ENCODE data around the gene EWSR1. TPM values are rescaled to one million over a fixed set of nuclear protein-coding genes. Genes with fewer than 3 reads are reported as not detected.
A peak's percentile ranks its signal among the peaks of the same experiment; 100 is the strongest.

Gene EWSR1
- total and polyA plus RNA-seq, 2 donors (not counting 1 experiment from before 2014, with no cell fraction given): 281 to 295 TPM

- H3K27ac Mint-ChIP-seq: peak overlapping the region; percentile 41
- intact Hi-C loops (cut with micrococcal nuclease): no loop called here
- Histone ChIP-seq H3K9ac (ENCODE audit: low read length) (no peak overlapping the region), H3K36me3 (replicated peaks in 1 of 2; ENCODE audit: control extremely low read depth in 1 of 2, control insufficient read depth in 1 of 2, extremely low read depth in 1 of 2, insufficient read depth in 2 of 2, low read length in 1 of 2) (peaks cover 0 to 91% of the 10 kb centered on the region in 2 experiments), H4K20me1 (ENCODE audit: control insufficient read depth, insufficient read depth, low read length, poor library complexity, severe bottlenecking) (peaks cover 75% of the 10 kb centered on the region), H3K79me2 (ENCODE audit: control insufficient read depth, insufficient read depth, low read length) (peaks cover 40% of the 10 kb centered on the region), H3K27ac (ENCODE audit: low read length in 2 of 2) (no peak overlapping the region), H3K9me3 (ENCODE audit: control extremely low read depth in 1 of 3, control insufficient read depth in 2 of 3, insufficient read depth in 1 of 3, low read length in 2 of 3) (no peaks in the 10 kb centered on the region), H3K27me3 (replicated peaks in 1 of 4; ENCODE audit: control extremely low read depth in 1 of 4, control insufficient read depth in 3 of 4, insufficient read depth in 4 of 4, low read length in 3 of 4) (no peaks in the 10 kb centered on the region), H2AFZ (ENCODE audit: insufficient read depth, low read depth, low read length, poor library complexity, severe bottlenecking) (no peak overlapping the region), H3K4me1 (ENCODE audit: control insufficient read depth in 2 of 2, insufficient read depth in 2 of 2, low read length in 2 of 2) (no peaks in the 10 kb centered on the region), H3K4me2 (replicated peaks; ENCODE audit: low read depth, low read length, poor library complexity, severe bottlenecking) (no peak overlapping the region), H3K4me3 (ENCODE audit: control extremely low read depth in 1 of 5, extremely low read depth in 1 of 5, insufficient read depth in 1 of 5, low read depth in 2 of 5, low read length in 4 of 5) (no peak overlapping the region)
- POLR2A ChIA-PET: no interaction called here
- H3K4me3 Mint-ChIP-seq: no peak overlapping the region
- H3K4me1 Mint-ChIP-seq: no peaks in the 10 kb centered on the region
- no peaks in the 10 kb centered on the region for H3K27me3 Mint-ChIP-seq
- WGBS (ENCODE audit: insufficient coverage): 70% methylated on average over 2 of the region's 2 CpGs
- no peak for DNase-seq
- H3K9me3 Mint-ChIP-seq (ENCODE audit: insufficient read depth): no peaks in the 10 kb centered on the region
- CTCF ChIA-PET: no interaction called here
- TF ChIP-seq CTCF (IDR thresholded peaks at IDR 0.05): no peak
- TF ChIP-seq EZH2 (IDR thresholded peaks at IDR 0.05; ENCODE audit: borderline replicate concordance, insufficient read depth, low read depth, low read length, poor library complexity, severe bottlenecking): no peak
- no peak for ATAC-seq (ENCODE audit: low read depth)
Measured at GRCh38 chr22:29348041-29348440, 80.0 kb downstream of the EWSR1 start.

- no peak overlapping the region for H3K9ac ChIP-seq (ENCODE audit: low read length)
- peaks cover 77% of the 10 kb centered on the region for H4K20me1 ChIP-seq (ENCODE audit: control insufficient read depth, insufficient read depth, low read length, poor library complexity, severe bottlenecking)
- H3K4me1 Mint-ChIP-seq: no peaks in the 10 kb centered on the region
- H3K4me3 ChIP-seq (ENCODE audit: control extremely low read depth in 1 of 5, extremely low read depth in 1 of 5, insufficient read depth in 1 of 5, low read depth in 2 of 5, low read length in 4 of 5): no peak overlapping the region
- DNase-seq (no peak), ATAC-seq (ENCODE audit: low read depth) (no peak)
- no peaks in the 10 kb centered on the region for H3K4me1 ChIP-seq (ENCODE audit: control insufficient read depth in 2 of 2, insufficient read depth in 2 of 2, low read length in 2 of 2)
- H3K27ac ChIP-seq (ENCODE audit: low read length in 2 of 2): no peak overlapping the region
- TF ChIP-seq EZH2 (IDR thresholded peaks at IDR 0.05; ENCODE audit: borderline replicate concordance, insufficient read depth, low read depth, low read length, poor library complexity, severe bottlenecking) (no peak), CTCF (IDR thresholded peaks at IDR 0.05) (no peak)
- peaks cover 0 to 92% of the 10 kb centered on the region in 2 experiments for H3K36me3 ChIP-seq (replicated peaks in 1 of 2; ENCODE audit: control extremely low read depth in 1 of 2, control insufficient read depth in 1 of 2, extremely low read depth in 1 of 2, insufficient read depth in 2 of 2, low read length in 1 of 2)
- 98% methylated on average over 15 of the region's 18 CpGs for WGBS (ENCODE audit: insufficient coverage)
- H3K9me3 Mint-ChIP-seq (ENCODE audit: insufficient read depth): no peaks in the 10 kb centered on the region
- POLR2A ChIA-PET: no interaction called here
- no peaks in the 10 kb centered on the region for H3K9me3 ChIP-seq (ENCODE audit: control extremely low read depth in 1 of 3, control insufficient read depth in 2 of 3, insufficient read depth in 1 of 3, low read length in 2 of 3)
- no peak overlapping the region for H2AFZ ChIP-seq (ENCODE audit: insufficient read depth, low read depth, low read length, poor library complexity, severe bottlenecking)
- H3K27me3 ChIP-seq (replicated peaks in 1 of 4; ENCODE audit: control extremely low read depth in 1 of 4, control insufficient read depth in 3 of 4, insufficient read depth in 4 of 4, low read length in 3 of 4): no peaks in the 10 kb centered on the region
- intact Hi-C loops (cut with micrococcal nuclease): no loop called here
- no peak overlapping the region for H3K4me3 Mint-ChIP-seq
- CTCF ChIA-PET: no interaction called here
- peaks cover 46% of the 10 kb centered on the region for H3K79me2 ChIP-seq (ENCODE audit: control insufficient read depth, insufficient read depth, low read length)
- no peaks in the 10 kb centered on the region for H3K27me3 Mint-ChIP-seq
- no peak overlapping the region for H3K27ac Mint-ChIP-seq
- H3K4me2 ChIP-seq (replicated peaks; ENCODE audit: low read depth, low read length, poor library complexity, severe bottlenecking): no peak overlapping the region
Measured at GRCh38 chr22:29348956-29349355, 80.9 kb downstream of the EWSR1 start.

Small RNAs within 50 kb of the gene (small RNA-seq; reads per million reads assigned to genes)
- gene MIR3653 (ENCODE audit: insufficient read length, low read depth, low replicate concordance): not detected

Other genes with a start within 250 kb of the EWSR1 start
- gene C22orf31, start 206.4 kb upstream of the EWSR1 start, total RNA-seq: not detected in 2 replicates
- not detected in 2 replicates for gene C22orf31, start 206.4 kb upstream of the EWSR1 start, polyA plus RNA-seq
- gene KREMEN1, start 195.2 kb upstream of the EWSR1 start, total RNA-seq: not detected in 2 replicates
- gene KREMEN1, start 195.2 kb upstream of the EWSR1 start, polyA plus RNA-seq: 0.01 TPM in 1 of 2 replicates, not detected in the other
- gene EMID1, start 62.4 kb upstream of the EWSR1 start, total RNA-seq: not detected in 2 replicates
- gene EMID1, start 62.4 kb upstream of the EWSR1 start, polyA plus RNA-seq: 0.19 TPM in 1 of 2 replicates, not detected in the other
- 11.4 and 11.9 TPM in 2 replicates for gene RHBDD3, start 287 bp upstream of the EWSR1 start, total RNA-seq
- gene RHBDD3, start 287 bp upstream of the EWSR1 start, polyA plus RNA-seq: 11.6 and 12.5 TPM in 2 replicates
- not detected in 2 replicates for gene GAS2L1, start 38.4 kb downstream of the EWSR1 start, total RNA-seq
- 0.25 and 0.36 TPM in 2 replicates for gene GAS2L1, start 38.4 kb downstream of the EWSR1 start, polyA plus RNA-seq
- gene RASL10A, start 47.4 kb downstream of the EWSR1 start, total RNA-seq: 4.7 and 5.6 TPM in 2 replicates
- 1.8 and 2.8 TPM in 2 replicates for gene RASL10A, start 47.4 kb downstream of the EWSR1 start, polyA plus RNA-seq
- 162 and 174 TPM in 2 replicates for gene AP1B1, start 120.3 kb downstream of the EWSR1 start, total RNA-seq
- gene AP1B1, start 120.3 kb downstream of the EWSR1 start, polyA plus RNA-seq: 124 and 139 TPM in 2 replicates
- gene RFPL1, start 170.3 kb downstream of the EWSR1 start, total RNA-seq: not detected in 2 replicates
- gene RFPL1, start 170.3 kb downstream of the EWSR1 start, polyA plus RNA-seq: not detected in 2 replicates
- 0.10 and 0.19 TPM in 2 replicates for gene NEFH, start 211.9 kb downstream of the EWSR1 start, total RNA-seq
- gene NEFH, start 211.9 kb downstream of the EWSR1 start, polyA plus RNA-seq: 0.04 and 0.07 TPM in 2 replicates

Measured in B cell (primary cell).